Amniotic epithelial cell (primary cell): ENCODE data around the gene RECQL5.

Experiments used
- DNase-seq: peaks from one replicate; pipeline ENCODE4 v3.0.0-alpha.2; 2010; ENCODE audit warnings: low read depth

The RECQL5 gene

GRCh38 chr17:75633486-75634375 is 33.2 kb downstream of the RECQL5 start:
- peak; percentile 81 for DNase-seq

- DNase-seq: peak; percentile 84
Observed at GRCh38 chr17:75632863-75633485, 34.0 kb downstream of the RECQL5 start, which contains the start of gene SMIM5. SMIM5 (plus strand) TSS chr17:75633434; CDS start chr17:75640202, 6,768 bp downstream.

GRCh38 chr17:75632428-75632827 is 34.5 kb downstream of the RECQL5 start:
- DNase-seq: no peak

GRCh38 chr17:75631353-75631752 is 35.6 kb downstream of the RECQL5 start:
- no peak for DNase-seq

- no peak for DNase-seq
Observed at GRCh38 chr17:75630071-75630917, 36.7 kb downstream of the RECQL5 start.

GRCh38 chr17:75629157-75629556 is 37.8 kb downstream of the RECQL5 start:
- DNase-seq: no peak

- no peak for DNase-seq
Observed at GRCh38 chr17:75628425-75628824, 38.5 kb downstream of the RECQL5 start.

- no peak for DNase-seq
Observed at GRCh38 chr17:75627094-75627493, 39.9 kb downstream of the RECQL5 start.

GRCh38 chr17:75626496-75627038 is 40.4 kb downstream of the RECQL5 start:
- DNase-seq: no peak

- peak; percentile 11 for DNase-seq
Observed at GRCh38 chr17:75625813-75626486, 41.0 kb downstream of the RECQL5 start.

- DNase-seq: no peak
Observed at GRCh38 chr17:75624714-75625345, 42.1 kb downstream of the RECQL5 start.

- DNase-seq: no peak
Observed at GRCh38 chr17:75624021-75624420, 42.9 kb downstream of the RECQL5 start.

GRCh38 chr17:75623386-75623785 is 43.6 kb downstream of the RECQL5 start:
- DNase-seq: no peak

- no peak for DNase-seq
Observed at GRCh38 chr17:75622771-75623273, 44.1 kb downstream of the RECQL5 start.

- no peak for DNase-seq
Observed at GRCh38 chr17:75622076-75622475, 44.9 kb downstream of the RECQL5 start.

- DNase-seq: no peak
Observed at GRCh38 chr17:75621489-75621888, 45.5 kb downstream of the RECQL5 start.

- DNase-seq: peak; percentile 24
Observed at GRCh38 chr17:75619506-75620431, 47.2 kb downstream of the RECQL5 start.

GRCh38 chr17:75617675-75618074 is 49.3 kb downstream of the RECQL5 start:
- no peak for DNase-seq

- no peak for DNase-seq
Observed at GRCh38 chr17:75617218-75617617, 49.7 kb downstream of the RECQL5 start.
